ENCODE results near the gene OSBPL2. TPM values are rescaled to one million over a fixed set of nuclear protein-coding genes. Genes with fewer than 3 reads are reported as not detected.

Gene OSBPL2
- total RNA-seq, 1 experiment from 2014 or later = 36.9 TPM

DNA sequence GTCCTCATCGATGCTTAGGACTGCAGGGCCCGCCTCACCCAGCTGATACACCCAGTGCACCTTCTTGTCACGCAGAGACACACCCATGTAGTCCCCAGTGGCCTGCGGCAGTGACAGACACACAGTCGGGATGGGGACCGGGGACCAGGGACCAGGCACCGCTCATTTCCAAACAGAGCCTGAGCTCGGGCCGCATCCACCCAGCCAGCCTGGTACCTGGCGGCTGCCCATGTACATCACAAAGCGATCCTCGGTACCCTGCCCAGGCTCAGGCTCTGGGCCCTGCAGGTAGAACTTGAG is 76.0 kb downstream of the OSBPL2 start:
- Histone ChIP-seq H4K20me1 (ENCODE audit: insufficient read depth) (no peaks in the 10 kb centered on the region), H3K4me3 (replicated peaks in 1 of 2; ENCODE audit: low read depth in 1 of 2, low read length in 2 of 2) (no peak overlapping the region), H3K27ac (ENCODE audit: low read depth, low read length) (no peak overlapping the region), H3K9me3 (ENCODE audit: control insufficient read depth in 1 of 2, insufficient read depth in 1 of 2, low read depth in 1 of 2, low read length in 2 of 2) (no peaks in the 10 kb centered on the region), H3K79me2 (ENCODE audit: insufficient read depth, low read length) (peaks cover 7% of the 10 kb centered on the region; the same call in 1 of the 2 replicates), H3K27me3 (ENCODE audit: insufficient read depth, low read length) (no peaks in the 10 kb centered on the region), H3K9me2 (ENCODE audit: insufficient read depth) (no peaks in the 10 kb centered on the region), H3K4me1 (ENCODE audit: control insufficient read depth in 1 of 2, insufficient read depth in 2 of 2, low read length in 2 of 2) (no peaks in the 10 kb centered on the region), H2AFZ (ENCODE audit: low read depth, low read length, poor library complexity, severe bottlenecking) (no peak overlapping the region), H3K4me2 (ENCODE audit: low read length) (no peak overlapping the region), H3K9ac (ENCODE audit: low read length) (no peak overlapping the region), H3K36me3 (ENCODE audit: control insufficient read depth in 1 of 2, insufficient read depth in 2 of 2, low read length in 2 of 2) (peaks cover 17 to 42% of the 10 kb centered on the region in 2 experiments)
- no TSS peak for BruUV-seq (replicated peaks)
- ChIA-PET POLR2A (no interaction called here), RAD21 (ENCODE audit: low non-redundant PET in 1 of 2, low total read pairs in 2 of 2, uncharacterized antibody in 2 of 2, unreplicated experiment in 2 of 2) (no interaction called here), CTCF (no interaction called here)
- ATAC-seq = no peak
- intact Hi-C loops (cut with micrococcal nuclease) = no loop called here
- no peak for DNase-seq (ENCODE audit: low read depth, low spot score)
- TF ChIP-seq EZH2 (IDR thresholded peaks at IDR 0.05) = no peak
- TF ChIP-seq EZH2phosphoT487 (IDR thresholded peaks at IDR 0.05; ENCODE audit: borderline replicate concordance) = no peak
- TF ChIP-seq, protein P1, sequence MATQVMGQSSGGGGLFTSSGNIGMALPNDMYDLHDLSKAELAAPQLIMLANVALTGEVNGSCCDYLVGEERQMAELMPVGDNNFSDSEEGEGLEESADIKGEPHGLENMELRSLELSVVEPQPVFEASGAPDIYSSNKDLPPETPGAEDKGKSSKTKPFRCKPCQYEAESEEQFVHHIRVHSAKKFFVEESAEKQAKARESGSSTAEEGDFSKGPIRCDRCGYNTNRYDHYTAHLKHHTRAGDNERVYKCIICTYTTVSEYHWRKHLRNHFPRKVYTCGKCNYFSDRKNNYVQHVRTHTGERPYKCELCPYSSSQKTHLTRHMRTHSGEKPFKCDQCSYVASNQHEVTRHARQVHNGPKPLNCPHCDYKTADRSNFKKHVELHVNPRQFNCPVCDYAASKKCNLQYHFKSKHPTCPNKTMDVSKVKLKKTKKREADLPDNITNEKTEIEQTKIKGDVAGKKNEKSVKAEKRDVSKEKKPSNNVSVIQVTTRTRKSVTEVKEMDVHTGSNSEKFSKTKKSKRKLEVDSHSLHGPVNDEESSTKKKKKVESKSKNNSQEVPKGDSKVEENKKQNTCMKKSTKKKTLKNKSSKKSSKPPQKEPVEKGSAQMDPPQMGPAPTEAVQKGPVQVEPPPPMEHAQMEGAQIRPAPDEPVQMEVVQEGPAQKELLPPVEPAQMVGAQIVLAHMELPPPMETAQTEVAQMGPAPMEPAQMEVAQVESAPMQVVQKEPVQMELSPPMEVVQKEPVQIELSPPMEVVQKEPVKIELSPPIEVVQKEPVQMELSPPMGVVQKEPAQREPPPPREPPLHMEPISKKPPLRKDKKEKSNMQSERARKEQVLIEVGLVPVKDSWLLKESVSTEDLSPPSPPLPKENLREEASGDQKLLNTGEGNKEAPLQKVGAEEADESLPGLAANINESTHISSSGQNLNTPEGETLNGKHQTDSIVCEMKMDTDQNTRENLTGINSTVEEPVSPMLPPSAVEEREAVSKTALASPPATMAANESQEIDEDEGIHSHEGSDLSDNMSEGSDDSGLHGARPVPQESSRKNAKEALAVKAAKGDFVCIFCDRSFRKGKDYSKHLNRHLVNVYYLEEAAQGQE (IDR thresholded peaks at IDR 0.05; ENCODE audit: low read depth) = no peak
- no peak for TF ChIP-seq EGR1 (IDR thresholded peaks at IDR 0.05; ENCODE audit: low read depth)
- no peak for TF ChIP-seq SP1 (IDR thresholded peaks at IDR 0.05; ENCODE audit: low read depth)
- no peak for TF ChIP-seq ZNF274 (IDR thresholded peaks at IDR 0.05; ENCODE audit: low read depth, low read length)
- TF ChIP-seq ELF1 (IDR thresholded peaks at IDR 0.05; ENCODE audit: borderline replicate concordance, low read depth) = no peak
- TF ChIP-seq ZFX (IDR thresholded peaks at IDR 0.05) = no peak
- no peak for TF ChIP-seq RAD21 (IDR thresholded peaks at IDR 0.05; ENCODE audit: low read depth)
- TF ChIP-seq YY1 (IDR thresholded peaks at IDR 0.05; ENCODE audit: extremely low read depth, insufficient replicate concordance, low read depth, low read length) = no peak
- TF ChIP-seq TCF7L2 (IDR thresholded peaks at IDR 0.05; ENCODE audit: borderline replicate concordance, extremely low read depth, insufficient read depth, insufficient read length) = no peak
- no peak for TF ChIP-seq POLR2A (IDR thresholded peaks at IDR 0.05; ENCODE audit: borderline replicate concordance, extremely low read depth, insufficient read depth, insufficient read length)
- no peak for TF ChIP-seq FOSL1 (IDR thresholded peaks at IDR 0.05; ENCODE audit: low read depth)
- TF ChIP-seq SIN3A (IDR thresholded peaks at IDR 0.05; ENCODE audit: low read depth) = no peak

Data from HCT116 (cell line).